ENCODE results near the gene DNPEP.
A peak's percentile ranks its signal among the peaks of the same experiment; 100 is the strongest.

DNPEP gene

DNA sequence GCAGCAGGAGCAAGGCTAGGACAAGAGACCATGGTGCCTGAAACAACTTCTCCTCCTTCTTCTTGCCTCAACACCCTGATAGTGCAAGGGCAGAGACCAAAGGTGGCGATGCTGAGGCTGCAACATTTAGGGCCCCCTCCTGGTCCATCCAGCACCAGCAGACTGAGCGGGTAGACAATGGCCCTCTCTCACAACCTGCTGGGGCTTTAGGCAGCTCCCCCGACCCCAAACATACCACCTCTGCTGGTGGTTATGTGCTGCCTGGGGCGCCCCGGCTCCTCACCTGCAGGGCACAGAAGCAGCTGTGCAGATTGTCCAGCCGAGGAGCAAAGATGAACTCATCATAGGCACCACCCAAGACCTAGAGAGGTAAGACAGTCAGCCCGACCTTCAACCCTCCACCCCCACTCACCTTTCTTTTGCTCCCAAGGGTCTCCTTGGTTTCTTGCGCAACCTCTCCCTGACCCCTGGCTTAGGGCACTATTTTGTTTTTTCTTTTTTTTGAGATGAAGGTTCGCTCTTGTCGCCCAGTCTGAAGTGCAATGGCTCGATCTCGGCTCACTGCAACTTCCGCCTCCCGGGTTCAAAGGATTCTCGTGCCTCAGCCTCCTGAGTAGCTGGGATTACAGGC is 3.5 kb downstream of the DNPEP start:
- TF ChIP-seq, protein P1, sequence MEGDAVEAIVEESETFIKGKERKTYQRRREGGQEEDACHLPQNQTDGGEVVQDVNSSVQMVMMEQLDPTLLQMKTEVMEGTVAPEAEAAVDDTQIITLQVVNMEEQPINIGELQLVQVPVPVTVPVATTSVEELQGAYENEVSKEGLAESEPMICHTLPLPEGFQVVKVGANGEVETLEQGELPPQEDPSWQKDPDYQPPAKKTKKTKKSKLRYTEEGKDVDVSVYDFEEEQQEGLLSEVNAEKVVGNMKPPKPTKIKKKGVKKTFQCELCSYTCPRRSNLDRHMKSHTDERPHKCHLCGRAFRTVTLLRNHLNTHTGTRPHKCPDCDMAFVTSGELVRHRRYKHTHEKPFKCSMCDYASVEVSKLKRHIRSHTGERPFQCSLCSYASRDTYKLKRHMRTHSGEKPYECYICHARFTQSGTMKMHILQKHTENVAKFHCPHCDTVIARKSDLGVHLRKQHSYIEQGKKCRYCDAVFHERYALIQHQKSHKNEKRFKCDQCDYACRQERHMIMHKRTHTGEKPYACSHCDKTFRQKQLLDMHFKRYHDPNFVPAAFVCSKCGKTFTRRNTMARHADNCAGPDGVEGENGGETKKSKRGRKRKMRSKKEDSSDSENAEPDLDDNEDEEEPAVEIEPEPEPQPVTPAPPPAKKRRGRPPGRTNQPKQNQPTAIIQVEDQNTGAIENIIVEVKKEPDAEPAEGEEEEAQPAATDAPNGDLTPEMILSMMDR (IDR thresholded peaks at IDR 0.05; ENCODE audit: control insufficient read depth, extremely low read depth, insufficient read depth), result no peak

DNA sequence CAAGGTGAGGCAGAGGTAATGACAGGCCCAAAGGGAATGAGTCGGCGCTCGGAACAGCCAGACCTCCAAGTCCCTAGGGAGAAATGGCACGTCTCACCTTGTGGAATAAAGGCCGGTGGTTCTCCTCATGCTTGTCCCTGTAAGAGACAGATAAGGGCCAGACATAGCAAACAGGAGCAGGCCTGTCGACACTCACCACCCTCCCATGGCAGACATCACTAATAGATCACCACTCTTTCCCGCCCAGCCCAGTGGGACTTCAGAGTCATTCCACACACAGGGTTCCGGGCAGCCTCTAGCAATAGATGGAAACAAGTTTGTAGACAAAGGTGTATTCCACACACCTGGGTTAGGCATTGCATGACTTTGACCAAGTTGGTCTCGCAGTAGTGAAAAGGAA is 6.3 kb downstream of the DNPEP start:
- no peak for DNase-seq (ENCODE audit: low read depth)
- TF ChIP-seq, protein P1 (IDR thresholded peaks at IDR 0.05; ENCODE audit: control insufficient read depth, extremely low read depth, insufficient read depth), result no peak
- H3K4me3 ChIP-seq (ENCODE audit: low read depth, low read length), result no peak overlapping the region

More for the DNA sequence above, 3.5 kb downstream of the DNPEP start:
- H3K4me3 ChIP-seq (ENCODE audit: low read depth, low read length), result no peak overlapping the region
- no peak for DNase-seq (ENCODE audit: low read depth)

DNA sequence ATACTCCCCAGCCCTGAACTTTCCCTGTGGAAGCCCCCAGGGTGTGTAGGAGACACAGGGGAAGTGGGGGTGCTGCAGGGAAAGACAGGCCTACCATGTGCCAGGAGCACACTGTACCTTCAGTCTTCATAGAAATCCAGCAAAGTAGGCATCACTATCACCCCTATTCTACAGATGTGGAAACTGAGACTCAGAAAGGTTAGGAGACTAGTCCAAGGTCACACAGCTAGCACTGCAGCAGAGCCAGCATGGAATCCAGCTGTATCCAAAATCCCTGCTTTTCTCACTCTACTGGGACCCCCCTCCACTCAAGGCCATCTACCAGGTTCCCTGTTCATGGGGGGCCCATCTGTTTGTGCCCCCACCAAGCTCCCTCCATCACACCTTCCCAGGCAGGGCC is 6.8 kb downstream of the DNPEP start:
- TF ChIP-seq, protein P1 (IDR thresholded peaks at IDR 0.05; ENCODE audit: control insufficient read depth, extremely low read depth, insufficient read depth), result no peak
- H3K4me3 ChIP-seq (ENCODE audit: low read depth, low read length), result no peak overlapping the region
- no peak for DNase-seq (ENCODE audit: low read depth)

DNA sequence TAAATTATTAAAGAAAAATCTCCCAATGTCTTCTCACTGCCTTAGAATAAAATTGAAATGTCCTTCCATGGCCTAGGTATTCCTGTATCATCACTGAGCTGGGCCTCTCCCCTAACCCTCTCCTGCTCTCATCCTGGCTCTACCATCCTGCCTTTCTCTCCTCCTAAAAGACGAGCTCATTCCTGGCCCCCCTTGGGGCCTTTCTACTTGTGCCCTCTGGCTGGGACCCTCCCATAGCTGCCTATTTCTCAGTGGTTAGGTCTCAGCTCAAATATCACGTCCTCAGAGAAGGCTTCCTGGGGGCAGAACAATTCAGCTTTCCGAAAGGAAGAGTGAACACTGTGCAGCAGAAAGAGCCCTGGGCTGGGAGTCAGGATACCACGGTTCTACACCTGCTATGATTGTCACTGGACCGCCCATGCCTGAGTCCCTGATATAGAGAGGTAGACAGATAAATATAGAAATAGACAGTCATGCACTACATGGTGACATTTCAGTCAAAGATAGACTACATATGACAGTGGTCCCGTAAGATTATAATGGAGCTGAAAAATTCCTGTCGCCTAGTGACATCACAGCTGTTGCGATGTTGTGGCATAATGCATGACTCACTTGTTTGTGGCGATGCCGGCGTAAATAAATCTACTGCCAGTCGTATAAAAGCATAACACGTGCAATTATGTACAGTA is 9.4 kb downstream of the DNPEP start:
- no peak overlapping the region for H3K4me3 ChIP-seq (ENCODE audit: low read depth, low read length)
- TF ChIP-seq, protein P1 (IDR thresholded peaks at IDR 0.05; ENCODE audit: control insufficient read depth, extremely low read depth, insufficient read depth), result no peak
- no peak for DNase-seq (ENCODE audit: low read depth)

DNA sequence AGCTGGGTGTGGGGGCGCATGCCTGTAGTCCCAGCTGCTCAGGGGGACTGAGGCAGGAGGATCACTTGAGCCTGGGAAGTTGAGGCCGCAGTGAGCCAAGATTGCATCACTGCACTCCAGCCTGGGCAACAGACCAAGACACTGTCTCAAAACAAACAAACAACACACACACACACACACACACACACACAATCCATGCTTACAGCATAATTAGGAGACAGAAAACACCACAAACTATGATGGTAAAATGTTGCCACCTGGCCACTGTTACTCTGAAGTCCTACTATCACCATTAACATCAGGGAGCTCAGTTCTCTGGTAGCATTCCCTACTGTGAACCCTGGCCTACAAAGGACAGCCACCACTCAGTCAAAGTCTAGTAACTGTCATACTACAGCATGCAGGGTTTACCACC is 18.3 kb downstream of the DNPEP start:
- H3K4me3 ChIP-seq (ENCODE audit: low read depth, low read length), result no peak overlapping the region
- TF ChIP-seq, protein P1 (IDR thresholded peaks at IDR 0.05; ENCODE audit: control insufficient read depth, extremely low read depth, insufficient read depth), result no peak
- peak; percentile 47 for DNase-seq (ENCODE audit: low read depth)

DNA sequence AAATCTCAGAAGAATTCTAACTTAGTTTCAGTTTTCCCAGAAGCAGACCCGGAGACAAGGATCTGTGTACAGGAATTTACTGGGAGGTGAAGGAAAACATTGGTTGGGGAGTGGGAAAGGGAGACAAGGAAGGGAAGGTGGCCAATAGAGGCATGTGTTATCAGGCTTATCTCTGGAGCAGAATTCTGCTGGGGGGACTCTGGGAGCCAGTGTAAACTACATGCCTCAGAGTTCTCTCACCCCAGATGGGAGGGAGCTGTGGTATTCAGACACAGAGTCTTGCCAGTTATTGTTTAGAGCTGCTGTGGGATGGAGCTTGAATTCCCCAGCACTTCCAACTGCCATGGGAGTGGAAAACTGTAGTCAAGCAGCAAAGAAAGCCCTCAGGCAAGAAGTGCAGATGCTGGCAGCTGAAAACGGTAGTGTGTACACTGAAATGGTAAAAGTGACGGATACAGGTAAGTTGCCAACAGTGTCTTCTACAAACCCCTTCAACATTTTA is 19.0 kb downstream of the DNPEP start:
- TF ChIP-seq, protein P1 (IDR thresholded peaks at IDR 0.05; ENCODE audit: control insufficient read depth, extremely low read depth, insufficient read depth), result no peak
- DNase-seq (ENCODE audit: low read depth), result peak; percentile 43

More for the DNA sequence above, 19.0 kb downstream of the DNPEP start:
- no peak overlapping the region for H3K4me3 ChIP-seq (ENCODE audit: low read depth, low read length)

Data from LNCaP clone FGC (cell line).